Dermis blood vessel endothelial cell (primary cell): ENCODE results near the gene NEDD8. TPM values are rescaled to one million over a fixed set of nuclear protein-coding genes. Genes with fewer than 3 reads are reported as not detected.
"Not testable (repeated sequence)": the region's sequence is repeated elsewhere in the genome, so short reads cannot be mapped to it uniquely, and the experiment has no call there.

Experiments
- DNase-seq: peaks from one replicate; pipeline ENCODE4 v3.0.0; 2010
- total RNA-seq: library from RNA; depleted of rRNA; stranded (reverse); fragments of >200 nt; gene quantifications from 2 replicates; pipeline ENCODE4 v1.2.3, GENCODE V29; 2014

NEDD8 gene
- total RNA-seq, 1 donor from 2014 or later: 197 TPM

GRCh38 chr14:24246765-24247212 is 14.6 kb upstream of the NEDD8 start:
- DNase-seq: no peak

- DNase-seq: not testable (repeated sequence)
Observed at GRCh38 chr14:24245350-24245749, 13.2 kb upstream of the NEDD8 start.

- DNase-seq: peak; percentile 49
Observed at GRCh38 chr14:24243336-24243836, 11.2 kb upstream of the NEDD8 start.

GRCh38 chr14:24241829-24242443 is 9.8 kb upstream of the NEDD8 start:
- DNase-seq: peak; percentile 91

DNA sequence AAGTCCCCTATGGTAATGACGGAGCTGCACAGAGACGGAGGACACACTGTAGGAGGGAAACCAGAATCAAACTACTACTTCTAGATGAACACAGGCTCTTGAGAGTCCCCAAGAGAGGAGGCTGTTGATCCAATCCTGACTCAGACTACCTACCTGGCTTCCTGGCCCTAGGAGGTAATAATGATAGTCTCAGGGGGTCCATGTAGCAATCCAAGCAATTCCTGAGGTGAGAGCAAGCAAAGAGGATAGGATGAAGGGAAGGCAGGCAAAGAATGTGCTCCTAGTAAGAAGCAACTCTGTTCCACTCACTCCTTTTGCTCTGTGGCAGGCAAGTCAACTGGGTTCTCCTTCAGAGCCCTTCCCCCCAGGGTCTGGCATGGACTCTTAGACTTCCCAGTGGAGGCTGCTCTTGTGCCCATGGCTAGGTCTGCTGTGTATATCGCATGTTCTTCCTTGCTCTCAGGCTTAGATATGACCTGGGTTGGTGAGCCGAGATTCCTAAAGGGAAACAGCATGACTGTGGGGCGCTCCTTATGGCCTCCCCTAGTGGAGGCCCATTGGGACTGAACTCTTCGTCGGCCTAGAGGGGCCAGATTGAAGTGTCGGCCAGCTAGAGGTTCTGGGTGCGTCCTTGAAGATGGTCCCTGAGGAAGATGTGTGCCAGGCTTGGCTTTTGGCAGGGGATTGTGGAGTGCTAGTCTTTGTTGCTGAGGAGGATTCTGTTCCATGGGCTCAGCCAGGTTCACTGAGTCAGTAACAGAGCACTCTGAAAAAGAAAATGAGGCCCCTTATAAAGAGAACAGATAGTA is 8.1 kb upstream of the NEDD8 start:
- DNase-seq: no peak

DNA sequence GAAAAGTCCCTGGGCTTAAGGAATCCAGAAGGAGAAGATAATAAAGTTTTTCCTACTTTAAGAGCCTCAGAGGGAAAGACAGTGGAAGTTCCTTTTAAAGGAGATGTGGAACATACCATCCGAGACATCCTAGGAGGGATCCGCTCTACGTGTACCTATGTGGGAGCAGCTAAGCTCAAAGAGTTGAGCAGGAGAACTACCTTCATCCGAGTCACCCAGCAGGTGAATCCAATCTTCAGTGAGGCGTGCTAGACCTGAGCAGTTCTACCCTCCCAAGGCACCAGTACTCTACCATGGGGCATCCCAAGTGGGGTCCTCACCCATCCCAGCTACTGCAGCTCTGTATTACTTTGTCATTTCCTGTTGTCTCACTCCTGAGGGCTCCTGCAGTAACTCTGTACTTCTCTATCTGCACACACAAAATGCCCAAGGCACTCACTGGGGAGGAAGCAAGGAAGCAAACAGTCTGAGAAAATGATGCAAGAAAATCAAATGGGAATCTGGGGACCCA is 6.4 kb upstream of the NEDD8 start:
- DNase-seq: no peak

DNA sequence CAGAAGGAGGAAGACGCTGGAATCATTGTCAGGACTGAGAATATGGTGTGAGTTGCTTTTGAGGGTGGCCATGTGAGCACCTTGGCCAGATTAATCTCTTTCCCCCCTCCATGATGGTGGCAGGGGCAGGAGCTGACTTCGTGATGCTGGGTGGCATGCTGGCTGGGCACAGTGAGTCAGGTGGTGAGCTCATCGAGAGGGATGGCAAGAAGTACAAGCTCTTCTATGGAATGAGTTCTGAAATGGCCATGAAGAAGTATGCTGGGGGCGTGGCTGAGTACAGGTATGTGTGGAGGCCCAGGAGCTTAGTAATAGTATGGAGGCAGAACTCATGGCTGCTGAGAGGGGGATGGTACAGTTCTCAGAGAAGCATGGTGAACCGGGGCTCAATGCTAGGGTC is 6.0 kb upstream of the NEDD8 start:
- no peak for DNase-seq

DNA sequence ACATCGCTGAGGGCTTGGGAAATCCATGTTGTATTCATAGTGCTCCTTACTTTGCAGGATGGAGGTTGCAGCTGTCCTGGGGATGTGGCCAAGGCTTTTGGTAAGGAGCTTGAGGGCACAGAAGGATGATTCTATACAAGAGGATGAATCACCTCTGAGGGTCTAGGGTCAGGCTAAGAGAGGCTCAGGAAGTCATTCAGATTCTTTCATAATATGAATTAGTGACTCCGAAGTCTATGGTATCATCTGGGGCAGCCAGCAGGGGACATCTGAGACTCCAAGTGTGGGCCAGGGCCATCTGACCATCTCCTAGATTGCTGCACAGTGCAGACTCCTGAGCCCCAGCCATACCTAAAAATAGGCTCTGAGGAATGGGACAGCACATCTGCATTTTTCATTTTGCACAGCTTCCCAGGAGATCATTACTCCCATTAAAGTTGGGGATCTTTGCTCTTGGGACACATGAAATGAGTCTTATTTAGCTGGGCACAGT is 5.3 kb upstream of the NEDD8 start:
- no peak for DNase-seq

GRCh38 chr14:24236689-24237462 is 4.7 kb upstream of the NEDD8 start:
- DNase-seq: no peak

DNA sequence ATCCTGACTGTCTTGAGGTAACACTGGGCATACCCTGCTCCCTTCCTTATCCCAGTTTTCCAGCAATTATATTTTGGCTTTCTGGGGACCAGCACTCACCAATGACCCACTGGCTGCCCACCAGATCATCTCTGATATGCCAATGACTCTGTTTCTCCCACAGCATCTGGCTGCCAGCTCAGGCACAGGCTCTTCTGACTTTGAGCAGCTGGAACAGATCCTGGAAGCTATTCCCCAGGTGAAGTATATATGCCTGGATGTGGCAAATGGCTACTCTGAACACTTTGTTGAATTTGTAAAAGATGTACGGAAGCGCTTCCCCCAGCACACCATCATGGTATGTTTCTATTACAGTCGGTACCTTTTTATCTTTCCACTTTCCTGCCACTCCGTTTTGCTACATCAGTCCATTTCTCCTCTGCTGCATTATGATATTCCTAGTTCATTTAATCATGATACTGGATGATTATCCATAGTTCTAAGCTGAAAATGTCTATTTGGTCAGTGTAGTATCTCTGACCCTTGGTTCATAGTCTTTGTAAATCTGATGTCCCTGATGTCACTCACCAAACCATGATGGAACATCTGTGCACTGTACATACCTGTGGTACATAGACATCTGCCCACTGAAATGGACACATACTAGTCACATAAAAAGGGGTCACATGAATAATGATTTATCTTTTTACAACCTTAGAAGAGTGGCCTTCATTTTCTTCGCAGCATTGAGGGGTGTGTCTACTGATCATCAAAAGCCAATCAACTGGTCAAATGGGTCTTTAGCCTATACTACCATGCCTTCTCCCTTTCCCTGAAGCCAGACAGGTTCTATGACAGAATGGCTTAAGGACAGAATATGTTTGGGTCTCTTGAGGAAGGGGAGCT is 3.9 kb upstream of the NEDD8 start:
- no peak for DNase-seq

DNA sequence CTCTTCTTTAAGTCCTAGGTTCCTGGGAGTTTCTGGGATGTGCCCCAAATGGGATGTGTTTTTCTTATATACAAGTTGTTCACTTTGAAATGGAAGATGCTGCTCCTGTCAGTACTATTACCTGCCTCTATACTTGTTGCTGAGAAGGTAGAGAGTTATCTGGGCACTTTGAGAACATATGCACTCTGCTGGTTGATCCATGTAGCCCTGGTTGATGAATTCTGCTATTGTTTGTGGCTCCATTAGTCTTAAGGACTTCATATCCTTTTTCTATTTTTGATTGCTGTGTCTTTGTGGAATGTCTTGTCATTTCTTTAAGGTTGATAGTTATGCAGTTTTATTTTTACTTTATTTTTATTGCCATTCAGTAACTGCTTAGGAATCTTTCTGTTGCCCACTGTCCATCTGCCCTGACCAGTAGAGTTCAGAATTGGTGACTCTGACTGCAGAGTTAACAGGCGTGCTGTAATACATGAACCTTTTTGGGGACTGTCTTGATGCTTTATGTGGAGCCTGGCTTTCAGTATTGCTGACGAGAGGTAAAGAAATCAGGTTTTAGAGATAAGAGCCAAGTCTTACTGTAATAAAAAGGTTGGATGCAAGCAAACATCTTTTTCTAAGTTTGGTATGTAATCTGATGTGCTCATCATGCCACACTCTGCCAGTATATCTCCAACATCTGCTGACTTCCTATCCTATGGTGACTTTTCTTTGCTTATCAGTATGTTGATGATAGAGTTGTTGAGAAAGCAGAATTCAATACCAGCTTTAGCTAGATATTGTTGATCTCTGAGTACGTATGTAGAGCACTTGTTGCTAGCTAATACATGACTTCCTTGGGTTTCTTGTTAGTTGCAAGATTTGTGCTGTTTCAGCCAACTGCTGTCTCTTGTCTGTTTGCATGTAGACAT is 2.2 kb upstream of the NEDD8 start:
- peak; percentile 20 for DNase-seq

GRCh38 chr14:24233538-24233866 is 1.3 kb upstream of the NEDD8 start:
- DNase-seq: peak; percentile 36

GRCh38 chr14:24232645-24233537 is 724 bp upstream of the NEDD8 start, which contains the start of gene GMPR2:
Gene GMPR2 (plus strand): TSS chr14:24232929. CDS start chr14:24233254, 325 bp downstream.
- DNase-seq: peak; percentile 45

DNA sequence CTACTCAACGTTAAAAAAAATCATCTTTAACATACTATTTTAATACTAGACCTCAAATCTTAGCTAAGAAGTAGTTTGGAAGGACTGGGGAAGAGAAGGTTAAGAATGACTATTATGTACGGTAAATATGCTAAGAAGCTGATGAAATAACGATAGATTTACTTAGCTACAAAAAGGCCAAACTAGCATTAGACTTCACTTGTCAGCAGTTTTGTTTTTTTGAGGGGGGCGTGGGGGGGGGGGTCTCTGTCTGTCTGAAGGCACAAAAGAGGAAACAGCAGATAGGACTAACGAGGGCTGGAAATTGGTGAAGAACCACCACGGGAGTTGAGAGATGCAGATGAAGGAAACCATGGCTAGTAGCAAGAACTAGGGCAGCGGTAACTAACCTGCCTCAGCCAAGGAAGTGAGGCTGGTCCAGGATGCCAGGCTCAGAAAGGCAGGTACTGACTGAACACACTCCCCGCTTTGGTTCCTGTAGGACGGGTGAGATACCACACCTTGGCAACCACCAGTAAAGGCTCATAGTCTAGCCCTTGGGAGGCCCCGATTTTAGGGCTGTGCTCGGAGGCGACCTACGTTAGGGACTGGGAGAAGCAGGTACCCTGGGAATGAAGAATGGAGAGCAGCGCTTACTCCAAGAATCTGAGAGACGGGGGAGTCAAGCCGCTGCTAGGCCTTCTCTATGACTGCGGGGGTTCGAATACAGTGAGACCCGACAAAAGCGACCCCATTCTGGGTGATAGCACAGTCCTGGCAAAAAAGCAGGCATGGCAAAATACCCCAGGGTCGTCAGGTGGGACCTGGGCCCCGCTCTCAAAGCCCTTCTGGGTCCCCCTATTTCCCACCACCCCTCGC is 675 bp downstream of the NEDD8 start:
- DNase-seq: peak; percentile 40

- DNase-seq: no peak
Observed at GRCh38 chr14:24228902-24229301, 3.3 kb downstream of the NEDD8 start.

DNA sequence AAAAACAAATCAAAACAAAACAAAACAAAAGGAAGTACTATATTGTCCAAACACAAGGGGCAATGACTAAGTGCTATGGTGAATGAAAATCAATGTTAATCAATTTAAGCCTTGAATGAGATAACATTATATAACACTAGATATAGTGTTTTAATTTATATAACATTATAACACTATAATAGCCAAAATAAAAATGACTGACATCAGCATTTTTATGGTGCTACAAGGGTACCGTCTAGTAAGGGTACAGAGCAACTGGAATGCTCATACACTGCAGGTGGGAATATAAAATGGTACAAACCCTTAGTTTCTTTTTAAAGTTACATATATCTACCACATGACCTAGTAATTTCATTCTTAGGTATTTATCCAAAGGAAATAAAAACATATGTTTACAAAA is 5.7 kb downstream of the NEDD8 start:
- no peak for DNase-seq

DNA sequence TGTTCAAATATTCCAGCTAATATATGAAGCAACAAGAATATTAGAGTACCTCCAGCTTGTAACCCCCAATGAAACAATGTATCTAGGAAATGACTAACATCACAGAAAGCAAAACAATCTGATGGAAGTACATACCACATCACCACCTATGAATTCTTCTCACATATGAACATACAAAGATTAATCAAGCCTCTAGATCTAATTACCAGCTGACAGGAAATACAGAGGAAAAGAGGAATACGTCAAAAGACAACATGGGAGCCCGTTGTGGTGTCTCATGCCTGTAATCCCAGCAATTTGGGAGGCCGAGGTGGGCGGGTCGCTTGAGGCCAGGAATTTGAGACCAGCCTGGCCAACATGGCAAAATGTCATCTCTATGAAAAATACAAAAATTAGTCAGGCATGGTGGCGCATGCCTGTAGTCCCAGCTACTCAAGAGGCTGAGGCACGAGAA is 7.5 kb downstream of the NEDD8 start:
- peak; percentile 96 for DNase-seq

DNA sequence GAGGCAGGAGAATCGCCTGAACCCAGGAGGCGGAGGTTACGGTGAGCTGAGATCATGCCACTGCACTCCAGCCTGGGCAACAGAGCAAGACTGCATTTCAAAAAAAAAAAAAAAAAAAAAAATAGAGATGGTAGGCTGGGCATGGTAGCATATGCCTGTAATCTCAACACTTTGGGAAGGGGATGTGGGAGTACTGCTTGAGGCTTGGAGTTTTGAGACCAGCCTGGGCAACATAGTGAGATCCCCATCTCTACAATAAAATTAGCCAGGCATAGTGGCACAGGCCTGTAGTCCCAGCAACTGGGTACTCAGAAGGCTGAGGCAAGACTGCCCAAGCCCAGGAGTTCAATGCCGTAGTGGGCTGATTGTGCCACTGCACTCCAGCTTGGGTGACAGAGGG is 9.2 kb downstream of the NEDD8 start:
- DNase-seq: not testable (repeated sequence)
